HG03175 (cell line): Measurements from ENCODE around the gene C9orf43.
"Not testable (repeated sequence)": the region's sequence is repeated elsewhere in the genome, so short reads cannot be mapped to it uniquely, and the experiment has no call there.

Experiments
- ATAC-seq: cut with Tn5 transposase; IDR thresholded peaks from one replicate; pipeline ENCODE4 v1.9.1; 2021; ENCODE audit warnings: mild to moderate bottlenecking, moderate library complexity; ENCODE audit not compliant: unreplicated experiment

The C9orf43 gene

DNA sequence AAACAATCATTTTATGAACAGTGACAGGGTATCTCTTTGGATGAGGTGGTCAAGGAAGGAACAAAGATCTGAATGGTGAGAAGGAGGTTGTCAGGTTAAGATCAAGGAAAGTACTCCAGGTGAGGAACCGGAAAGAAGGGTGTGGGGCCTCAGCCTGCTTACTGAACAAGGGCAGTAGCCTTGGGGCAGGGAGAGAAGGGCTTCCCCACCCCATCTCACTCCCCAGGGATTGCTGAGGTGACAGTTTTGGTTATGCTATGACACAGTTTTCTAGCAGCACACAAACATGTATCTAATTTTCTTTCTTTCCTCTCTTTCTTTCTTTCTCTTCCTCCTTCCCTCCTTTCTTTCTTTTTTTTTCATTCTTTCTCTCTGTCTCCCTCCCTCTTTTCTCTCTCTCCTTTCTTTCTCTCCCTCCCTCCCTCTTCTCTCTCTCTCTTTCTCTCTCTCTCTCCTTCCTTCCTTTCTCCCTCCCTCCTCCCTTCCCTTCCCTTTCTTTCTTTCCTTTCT is 29.6 kb upstream of the C9orf43 start:
- peak; percentile 61 for ATAC-seq

DNA sequence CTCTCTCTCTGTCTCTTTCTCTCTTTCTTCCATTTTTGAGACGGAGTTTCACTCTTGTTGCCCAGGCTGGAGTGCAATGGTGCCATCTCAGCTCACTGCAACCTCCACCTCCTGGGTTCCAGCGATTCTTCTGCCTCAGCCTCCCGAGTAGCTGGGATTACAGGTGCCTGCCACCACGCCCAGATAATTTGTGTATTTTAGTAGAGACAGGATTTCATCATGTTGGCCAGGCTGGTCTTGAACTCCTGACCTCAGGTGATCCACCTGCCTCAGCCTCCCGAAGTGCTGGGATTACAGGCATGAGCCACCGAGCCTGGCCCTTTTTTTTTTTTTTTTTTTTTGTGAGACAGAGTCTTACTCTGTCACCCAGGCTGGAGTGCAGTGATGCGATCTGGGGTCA is 29.1 kb upstream of the C9orf43 start:
- ATAC-seq: not testable (repeated sequence)

DNA sequence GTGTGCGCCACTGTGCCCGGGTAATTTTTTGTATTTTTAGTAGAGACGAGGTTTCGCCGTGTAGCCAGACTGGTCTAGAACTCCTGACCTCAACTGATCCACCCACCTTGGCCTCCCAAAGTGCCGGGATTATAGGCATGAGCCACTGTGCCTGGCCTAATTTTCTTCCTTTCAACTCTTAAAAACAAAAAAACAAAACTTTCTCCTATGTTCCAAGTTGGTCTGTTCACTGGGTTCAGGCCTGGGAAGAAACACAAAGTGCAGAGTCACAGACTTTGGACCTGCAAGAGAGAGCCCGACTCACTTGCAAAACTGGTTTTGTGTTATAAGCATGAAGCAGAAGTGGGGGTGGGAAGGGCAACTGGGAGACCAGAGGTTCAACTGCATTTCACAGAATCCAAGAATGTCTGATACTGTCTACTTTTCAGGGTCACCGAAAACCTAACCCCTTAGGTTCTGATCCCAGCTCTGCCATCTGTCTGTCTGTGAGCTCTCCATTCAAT is 28.6 kb upstream of the C9orf43 start:
- no peak for ATAC-seq

- ATAC-seq: no peak
Observed at GRCh38 chr9:113386571-113387393, 23.8 kb upstream of the C9orf43 start.

DNA sequence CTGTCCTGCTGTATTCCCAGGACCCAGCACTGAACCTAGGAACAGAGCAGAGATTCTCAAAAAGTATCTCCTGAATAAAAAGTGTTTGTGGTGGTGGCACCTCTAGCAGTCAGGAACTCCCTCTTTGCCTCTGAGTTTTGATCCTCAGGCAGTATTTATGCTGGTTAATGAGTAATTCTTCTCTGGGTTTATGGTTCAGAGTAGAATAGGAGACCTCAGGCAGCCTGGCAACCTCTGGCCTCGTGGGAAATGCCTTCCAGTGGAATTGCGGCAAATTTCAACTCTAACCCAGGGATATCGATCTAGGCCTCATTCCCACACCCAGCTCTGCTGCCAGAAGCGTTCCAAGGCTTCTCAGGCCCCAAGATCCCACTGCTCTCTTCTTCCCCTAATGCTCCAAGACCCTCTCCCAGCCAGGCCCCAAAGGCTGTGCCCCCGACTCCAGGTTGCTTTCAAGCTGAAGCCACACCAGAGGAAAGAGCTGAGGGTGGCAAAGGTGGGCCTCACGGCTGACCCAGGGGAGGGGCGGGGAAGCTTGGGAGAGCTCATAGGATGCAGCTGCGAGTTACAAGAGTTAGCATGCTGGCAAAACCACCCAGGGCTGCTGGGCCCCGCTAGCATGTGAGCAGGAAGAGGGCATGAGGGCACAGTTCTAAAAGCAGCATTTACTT is 22.9 kb upstream of the C9orf43 start:
- no peak for ATAC-seq

GRCh38 chr9:113388833-113389232 is 21.7 kb upstream of the C9orf43 start:
- no peak for ATAC-seq

DNA sequence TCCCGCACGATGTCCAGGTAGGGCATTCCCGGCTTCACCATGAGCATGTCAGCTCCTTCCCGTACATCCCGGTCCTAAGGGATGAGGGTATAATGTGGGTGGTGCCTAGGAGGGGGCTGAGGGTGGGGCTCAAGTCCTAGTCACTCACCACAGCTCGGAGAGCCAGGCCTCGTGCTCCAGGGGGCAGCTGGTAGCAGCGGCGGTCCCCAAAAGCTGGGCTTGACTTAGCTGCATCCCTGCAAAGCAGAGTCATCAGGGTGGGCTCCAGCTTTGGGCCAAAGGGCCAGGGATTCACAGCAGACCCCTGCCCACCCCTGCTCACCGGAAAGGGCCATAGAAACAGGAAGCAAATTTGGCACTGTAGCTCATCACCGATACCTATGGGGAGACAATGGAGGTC is 21.1 kb upstream of the C9orf43 start:
- no peak for ATAC-seq

- ATAC-seq: no peak
Observed at GRCh38 chr9:113390192-113390960, 20.2 kb upstream of the C9orf43 start.

- no peak for ATAC-seq
Observed at GRCh38 chr9:113391917-113392316, 18.6 kb upstream of the C9orf43 start.

GRCh38 chr9:113393281-113393680 is 17.3 kb upstream of the C9orf43 start:
- no peak for ATAC-seq

DNA sequence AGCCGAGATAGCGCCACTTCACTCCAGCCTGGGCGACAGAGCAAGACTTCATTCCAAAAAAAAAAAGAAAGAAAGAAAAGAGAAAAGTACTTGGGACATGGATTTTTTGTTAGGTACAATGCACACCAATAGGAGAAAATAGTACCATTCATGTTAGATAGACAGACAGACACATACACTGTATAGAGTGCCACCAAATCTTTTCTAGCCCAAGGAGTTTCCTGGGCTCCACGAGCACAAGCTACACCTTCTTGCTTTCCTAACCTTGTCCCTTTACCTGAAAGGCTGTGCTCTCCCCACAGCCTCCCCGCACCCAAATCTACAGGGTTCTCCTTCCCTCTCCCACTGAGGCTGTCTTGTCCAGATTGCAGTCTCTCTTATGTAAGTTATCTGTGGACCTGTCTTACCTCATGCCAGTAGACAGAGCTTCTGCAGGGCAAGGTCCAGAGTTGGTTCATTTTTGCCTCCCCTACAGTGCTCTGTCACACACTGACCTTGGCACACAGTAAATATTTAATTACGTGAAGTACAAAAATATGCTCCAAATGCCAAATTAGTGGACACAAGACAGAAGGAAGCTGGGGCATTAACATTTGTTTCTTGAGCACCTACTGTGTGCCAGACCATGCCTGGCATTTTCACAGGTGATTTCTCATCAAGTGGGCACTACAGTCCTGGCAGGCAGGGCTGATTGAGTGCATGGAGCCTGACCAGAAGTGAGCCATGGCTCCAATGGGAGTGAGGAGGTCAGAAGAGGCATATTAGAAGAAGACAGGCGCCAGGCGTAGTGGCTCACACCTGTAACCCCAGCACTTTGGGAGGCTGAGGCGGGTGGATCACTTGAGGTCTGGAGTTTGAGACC is 15.3 kb upstream of the C9orf43 start:
- no peak for ATAC-seq

DNA sequence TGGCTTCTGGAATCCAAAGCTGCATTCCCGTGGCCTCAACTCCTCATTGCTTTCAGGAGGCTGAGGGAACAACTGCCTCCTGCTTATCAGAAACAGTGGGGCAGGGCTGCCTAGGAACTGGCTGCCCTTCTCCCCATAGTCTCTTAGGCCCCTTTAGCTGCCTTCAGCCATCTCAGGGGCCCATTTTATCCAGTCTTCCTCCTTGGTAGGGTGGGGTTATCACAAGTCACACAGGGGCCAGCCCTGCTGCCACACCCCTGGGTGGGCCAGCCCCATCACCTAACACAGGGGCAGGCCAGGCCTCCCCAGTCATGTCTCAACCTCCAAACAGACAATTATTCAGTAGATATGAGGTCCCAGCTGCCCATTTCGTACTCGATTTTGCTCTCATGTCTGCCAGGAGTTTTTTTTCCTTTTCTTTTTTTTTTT is 13.3 kb upstream of the C9orf43 start:
- no peak for ATAC-seq

DNA sequence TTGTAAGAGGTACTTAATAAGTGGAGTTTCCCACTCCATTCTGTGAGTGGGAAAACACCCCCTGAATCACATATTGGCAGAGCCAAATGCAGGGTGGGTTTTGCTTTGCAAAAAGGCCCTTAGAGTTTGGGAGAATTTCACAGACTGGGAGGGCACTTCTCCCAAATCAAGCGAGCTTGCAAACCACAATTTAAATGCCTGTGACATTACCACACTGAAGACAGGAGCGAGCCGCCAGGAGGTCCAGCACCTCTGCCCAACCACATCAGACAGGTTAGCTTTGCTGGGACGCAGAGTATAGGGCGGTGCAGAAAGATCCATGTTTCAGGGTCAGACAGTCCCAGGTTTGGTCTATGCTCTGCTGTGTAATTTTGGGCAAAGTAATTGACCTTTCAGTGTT is 11.8 kb upstream of the C9orf43 start:
- no peak for ATAC-seq

GRCh38 chr9:113399646-113400200 is 10.8 kb upstream of the C9orf43 start:
- no peak for ATAC-seq

- peak; percentile 99 for ATAC-seq
Observed at GRCh38 chr9:113401027-113401792, 9.3 kb upstream of the C9orf43 start, which contains the start of gene ALAD. Gene ALAD, minus strand, starts transcription at chr9:113401284. Its CDS starts 7,725 bp downstream, at chr9:113393559.

- no peak for ATAC-seq
Observed at GRCh38 chr9:113403646-113404045, 6.9 kb upstream of the C9orf43 start.

- not testable (repeated sequence) for ATAC-seq
Observed at GRCh38 chr9:113406353-113406752, 4.2 kb upstream of the C9orf43 start.

- ATAC-seq: not testable (repeated sequence)
Observed at GRCh38 chr9:113406873-113407511, 3.6 kb upstream of the C9orf43 start.

DNA sequence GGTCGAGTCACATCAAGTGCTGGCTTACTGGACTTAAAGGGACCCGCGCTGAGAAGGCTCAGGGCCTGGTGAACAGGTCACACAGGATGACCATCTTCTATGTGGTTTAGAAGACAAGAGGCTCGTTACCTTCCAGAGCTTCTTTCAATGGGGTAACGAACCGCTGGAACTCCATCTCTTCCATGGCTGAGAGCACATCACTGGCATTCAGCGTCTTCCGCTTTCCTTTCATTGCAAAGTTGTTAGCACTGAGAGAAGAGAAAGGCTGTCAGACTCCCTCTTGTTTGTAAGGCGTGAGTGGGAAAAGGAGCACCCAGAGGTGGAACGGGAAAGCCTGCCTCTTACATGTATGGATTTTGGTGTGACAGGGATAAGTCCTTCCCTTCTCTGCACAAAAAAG is 1.1 kb upstream of the C9orf43 start:
- no peak for ATAC-seq
